Adrenal gland (tissue), 5 donors: ENCODE measurements around the gene SLC22A4.
A peak's percentile ranks its signal among the peaks of the same experiment; 100 is the strongest.

Experiments used
- POLR2A ChIP-seq, 2 donors: fragments of 450-650 bp; IDR thresholded peaks; one replicate each; pipeline ENCODE4 v1.6.1; 2017; ENCODE audit warnings: antibody characterized with exemption in 2 of 2, mild to moderate bottlenecking in 2 of 2, moderate library complexity in 1 of 2
- TF ChIP-seq, protein P1 (sequence below), 6 experiments: fragments of 450-650 bp in 4 of 6; fragments of 200-600 bp in 2 of 6; sonication (generic) in 1 of 6; IDR thresholded peaks; 1 replicate in 5 of 6; 2 replicates in 1 of 6; pipeline versions ENCODE4 v1.5.1 to v1.8.0; 2016 to 2021; ENCODE audit warnings: antibody characterized with exemption in 6 of 6, mild to moderate bottlenecking in 2 of 6, moderate library complexity in 1 of 6
- donor health status: DM: no; HTN: no; CAD: no.

DNA sequence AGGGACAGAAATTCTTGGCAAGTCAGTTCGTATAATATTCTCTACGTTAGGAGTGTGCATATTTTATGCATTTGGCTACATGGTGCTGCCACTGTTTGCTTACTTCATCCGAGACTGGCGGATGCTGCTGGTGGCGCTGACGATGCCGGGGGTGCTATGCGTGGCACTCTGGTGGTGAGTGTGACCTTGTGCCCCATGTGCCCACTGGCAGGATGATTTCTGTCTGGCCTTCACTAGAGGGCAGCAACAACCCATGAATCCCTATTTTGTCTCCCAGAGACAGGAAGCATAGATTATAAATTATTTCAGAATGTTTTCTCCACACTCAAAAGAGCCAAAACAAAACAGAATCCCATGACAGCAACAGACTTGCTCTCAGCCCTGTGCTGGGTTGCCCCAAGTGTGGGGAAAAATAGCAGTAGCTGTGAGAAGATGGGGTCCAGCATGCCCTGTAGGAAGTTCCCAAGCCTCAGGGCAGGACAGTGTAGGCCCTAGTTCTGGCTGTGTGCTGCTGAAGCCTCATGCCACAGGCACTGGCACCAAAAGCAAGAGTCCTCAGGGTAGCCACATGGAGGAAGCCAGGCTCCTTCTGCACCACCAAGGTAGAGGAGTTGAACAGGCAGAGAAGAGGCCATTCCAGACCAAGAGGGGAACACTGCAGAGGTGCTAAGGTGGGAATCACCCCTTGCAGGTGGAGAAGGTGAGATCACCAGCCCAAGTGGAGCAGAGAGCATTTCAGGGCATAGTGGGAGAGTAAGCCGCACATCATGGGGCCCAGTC is 91.3 kb downstream of the SLC22A4 start:
- TF ChIP-seq, protein P1, sequence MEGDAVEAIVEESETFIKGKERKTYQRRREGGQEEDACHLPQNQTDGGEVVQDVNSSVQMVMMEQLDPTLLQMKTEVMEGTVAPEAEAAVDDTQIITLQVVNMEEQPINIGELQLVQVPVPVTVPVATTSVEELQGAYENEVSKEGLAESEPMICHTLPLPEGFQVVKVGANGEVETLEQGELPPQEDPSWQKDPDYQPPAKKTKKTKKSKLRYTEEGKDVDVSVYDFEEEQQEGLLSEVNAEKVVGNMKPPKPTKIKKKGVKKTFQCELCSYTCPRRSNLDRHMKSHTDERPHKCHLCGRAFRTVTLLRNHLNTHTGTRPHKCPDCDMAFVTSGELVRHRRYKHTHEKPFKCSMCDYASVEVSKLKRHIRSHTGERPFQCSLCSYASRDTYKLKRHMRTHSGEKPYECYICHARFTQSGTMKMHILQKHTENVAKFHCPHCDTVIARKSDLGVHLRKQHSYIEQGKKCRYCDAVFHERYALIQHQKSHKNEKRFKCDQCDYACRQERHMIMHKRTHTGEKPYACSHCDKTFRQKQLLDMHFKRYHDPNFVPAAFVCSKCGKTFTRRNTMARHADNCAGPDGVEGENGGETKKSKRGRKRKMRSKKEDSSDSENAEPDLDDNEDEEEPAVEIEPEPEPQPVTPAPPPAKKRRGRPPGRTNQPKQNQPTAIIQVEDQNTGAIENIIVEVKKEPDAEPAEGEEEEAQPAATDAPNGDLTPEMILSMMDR (IDR thresholded peaks at IDR 0.05), result peak; percentile 41 to 88 (median 86)
- no peak for TF ChIP-seq POLR2A (IDR thresholded peaks at IDR 0.05)
